Measurements from ENCODE around the gene SMPD1.

SMPD1 gene

GRCh38 chr11:6410695-6411430 is 20.6 kb downstream of the SMPD1 start:
- Histone ChIP-seq H4K8ac (ENCODE audit: low read length) (no peak overlapping the region), H2BK15ac (ENCODE audit: low read depth, poor library complexity, severe bottlenecking) (no peak overlapping the region), H3K9me3 (ENCODE audit: control insufficient read depth, low read length) (no peaks in the 10 kb centered on the region), H3K4me1 (ENCODE audit: control insufficient read depth, insufficient read depth, low read depth, low read length) (no peaks in the 10 kb centered on the region), H3K27ac (ENCODE audit: low read length, poor library complexity, severe bottlenecking) (no peak overlapping the region), H2BK5ac (ENCODE audit: low read depth, low read length, poor library complexity, severe bottlenecking) (no peak overlapping the region), H3K9ac (ENCODE audit: low read length) (no peak overlapping the region), H2AFZ (ENCODE audit: low read depth, low read length) (no peak overlapping the region), H2BK12ac (ENCODE audit: low read length in 2 of 2) (no peak overlapping the region), H4K91ac (ENCODE audit: low read length) (peak overlapping the region; percentile 29), H3K4me2 (ENCODE audit: low read length, poor library complexity, severe bottlenecking) (no peak overlapping the region), H3K4ac (ENCODE audit: low read depth in 1 of 2, low read length in 2 of 2) (no peak overlapping the region), H3K14ac (ENCODE audit: low read length in 2 of 2) (no peak overlapping the region), H2BK120ac (ENCODE audit: low read depth, low read length) (no peak overlapping the region), H2AK5ac (ENCODE audit: low read length, severe bottlenecking) (no peak overlapping the region), H3K4me3 (ENCODE audit: insufficient read depth in 1 of 2, low read depth in 1 of 2, low read length in 2 of 2) (no peak overlapping the region), H3K18ac (ENCODE audit: low read depth in 1 of 2, low read length in 2 of 2) (no peak overlapping the region), H3K27me3 (ENCODE audit: control insufficient read depth in 1 of 2, insufficient read depth in 1 of 2, low read length in 2 of 2) (no peaks in the 10 kb centered on the region), H3K79me1 (replicated peaks; ENCODE audit: low read length, poor library complexity, severe bottlenecking) (peaks cover 46% of the 10 kb centered on the region), H3K23ac (ENCODE audit: low read length in 2 of 2) (no peak overlapping the region), H3K36me3 (ENCODE audit: control insufficient read depth in 1 of 2, insufficient read depth in 2 of 2, low read depth in 1 of 2, low read length in 2 of 2) (peaks cover 24% of the 10 kb centered on the region in 2 experiments)
- DNase-seq: no peak
- 97% methylated on average over 22 of the region's 23 CpGs for WGBS

- H3K27me3 ChIP-seq (ENCODE audit: control insufficient read depth in 1 of 2, insufficient read depth in 1 of 2, low read length in 2 of 2): no peaks in the 10 kb centered on the region
- no peak overlapping the region for H3K9ac ChIP-seq (ENCODE audit: low read length)
- no peak overlapping the region for H3K4ac ChIP-seq (ENCODE audit: low read depth in 1 of 2, low read length in 2 of 2)
- H2BK15ac ChIP-seq (ENCODE audit: low read depth, poor library complexity, severe bottlenecking): no peak overlapping the region
- no peak overlapping the region for H2AFZ ChIP-seq (ENCODE audit: low read depth, low read length)
- H2BK5ac ChIP-seq (ENCODE audit: low read depth, low read length, poor library complexity, severe bottlenecking): no peak overlapping the region
- no peak overlapping the region for H3K4me3 ChIP-seq (ENCODE audit: insufficient read depth in 1 of 2, low read depth in 1 of 2, low read length in 2 of 2)
- no peak overlapping the region for H2BK12ac ChIP-seq (ENCODE audit: low read length in 2 of 2)
- H3K9me3 ChIP-seq (ENCODE audit: control insufficient read depth, low read length): no peaks in the 10 kb centered on the region
- no peak overlapping the region for H3K18ac ChIP-seq (ENCODE audit: low read depth in 1 of 2, low read length in 2 of 2)
- WGBS: 96% methylated on average over 10 of the region's 10 CpGs
- H2BK120ac ChIP-seq (ENCODE audit: low read depth, low read length): no peak overlapping the region
- H4K91ac ChIP-seq (ENCODE audit: low read length): no peak overlapping the region
- peaks cover 46% of the 10 kb centered on the region for H3K79me1 ChIP-seq (replicated peaks; ENCODE audit: low read length, poor library complexity, severe bottlenecking)
- DNase-seq: no peak
- H4K8ac ChIP-seq (ENCODE audit: low read length): no peak overlapping the region
- H3K36me3 ChIP-seq (ENCODE audit: control insufficient read depth in 1 of 2, insufficient read depth in 2 of 2, low read depth in 1 of 2, low read length in 2 of 2): peaks cover 22 to 24% of the 10 kb centered on the region in 2 experiments
- H3K4me1 ChIP-seq (ENCODE audit: control insufficient read depth, insufficient read depth, low read depth, low read length): no peaks in the 10 kb centered on the region
- no peak overlapping the region for H3K4me2 ChIP-seq (ENCODE audit: low read length, poor library complexity, severe bottlenecking)
- H3K27ac ChIP-seq (ENCODE audit: low read length, poor library complexity, severe bottlenecking): no peak overlapping the region
- H3K23ac ChIP-seq (ENCODE audit: low read length in 2 of 2): no peak overlapping the region
- H3K14ac ChIP-seq (ENCODE audit: low read length in 2 of 2): peak overlapping the region in 1 of 2 experiments; percentile 9
- no peak overlapping the region for H2AK5ac ChIP-seq (ENCODE audit: low read length, severe bottlenecking)
These were observed 21.3 kb downstream of the SMPD1 start for GRCh38 chr11:6411594-6412031.

- Histone ChIP-seq H3K4me2 (ENCODE audit: low read length, poor library complexity, severe bottlenecking) (no peak overlapping the region), H3K4me3 (ENCODE audit: insufficient read depth in 1 of 2, low read depth in 1 of 2, low read length in 2 of 2) (no peak overlapping the region), H2BK5ac (ENCODE audit: low read depth, low read length, poor library complexity, severe bottlenecking) (no peak overlapping the region), H3K79me1 (replicated peaks; ENCODE audit: low read length, poor library complexity, severe bottlenecking) (peaks cover 45% of the 10 kb centered on the region), H2BK12ac (ENCODE audit: low read length in 2 of 2) (no peak overlapping the region), H3K14ac (ENCODE audit: low read length in 2 of 2) (no peak overlapping the region), H3K4ac (ENCODE audit: low read depth in 1 of 2, low read length in 2 of 2) (no peak overlapping the region), H3K4me1 (ENCODE audit: control insufficient read depth, insufficient read depth, low read depth, low read length) (peaks cover 3% of the 10 kb centered on the region), H2BK120ac (ENCODE audit: low read depth, low read length) (no peak overlapping the region), H3K27ac (ENCODE audit: low read length, poor library complexity, severe bottlenecking) (no peak overlapping the region), H2AFZ (ENCODE audit: low read depth, low read length) (no peak overlapping the region), H3K27me3 (ENCODE audit: control insufficient read depth in 1 of 2, insufficient read depth in 1 of 2, low read length in 2 of 2) (no peaks in the 10 kb centered on the region), H3K18ac (ENCODE audit: low read depth in 1 of 2, low read length in 2 of 2) (no peak overlapping the region), H3K9me3 (ENCODE audit: control insufficient read depth, low read length) (no peaks in the 10 kb centered on the region), H2BK15ac (ENCODE audit: low read depth, poor library complexity, severe bottlenecking) (no peak overlapping the region), H3K9ac (ENCODE audit: low read length) (no peak overlapping the region), H4K8ac (ENCODE audit: low read length) (no peak overlapping the region), H2AK5ac (ENCODE audit: low read length, severe bottlenecking) (no peak overlapping the region), H3K23ac (ENCODE audit: low read length in 2 of 2) (no peak overlapping the region), H3K36me3 (ENCODE audit: control insufficient read depth in 1 of 2, insufficient read depth in 2 of 2, low read depth in 1 of 2, low read length in 2 of 2) (peaks cover 19 to 24% of the 10 kb centered on the region in 2 experiments), H4K91ac (ENCODE audit: low read length) (no peak overlapping the region)
- 89% methylated on average over 12 of the region's 12 CpGs for WGBS
- DNase-seq: no peak
These were observed 23.5 kb downstream of the SMPD1 start for GRCh38 chr11:6413791-6414201.

DNA sequence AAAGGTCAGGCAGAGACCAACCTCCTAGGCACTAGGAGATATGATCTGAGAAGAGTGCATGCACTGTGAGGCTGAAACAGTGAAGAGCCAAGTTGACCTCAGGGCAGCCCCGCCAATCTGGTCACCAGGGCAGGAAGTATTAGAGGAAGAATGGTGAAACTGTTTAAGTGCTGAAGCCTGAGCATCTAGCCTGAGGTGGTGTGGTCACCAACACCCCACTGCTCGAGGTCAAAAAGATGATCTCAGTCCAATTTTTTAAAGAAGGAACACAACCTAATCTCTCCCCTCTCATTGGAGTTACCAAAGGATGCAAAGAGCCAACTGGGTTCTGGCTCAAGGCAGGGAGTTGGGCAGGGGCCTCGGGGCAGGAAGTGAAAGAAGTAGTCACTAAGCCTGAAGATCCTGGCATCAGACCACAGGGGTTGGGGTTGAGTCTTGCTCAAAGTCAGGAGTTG is 24.6 kb downstream of the SMPD1 start:
- Histone ChIP-seq H3K36me3 (ENCODE audit: control insufficient read depth in 1 of 2, insufficient read depth in 2 of 2, low read depth in 1 of 2, low read length in 2 of 2) (peaks cover 15 to 17% of the 10 kb centered on the region in 2 experiments), H3K27me3 (ENCODE audit: control insufficient read depth in 1 of 2, insufficient read depth in 1 of 2, low read length in 2 of 2) (no peaks in the 10 kb centered on the region)
- WGBS: 97% methylated on average over 2 of the region's 3 CpGs

More for the DNA sequence above, 24.6 kb downstream of the SMPD1 start:
- no peak overlapping the region for H3K14ac ChIP-seq (ENCODE audit: low read length in 2 of 2)
- H3K4me3 ChIP-seq (ENCODE audit: insufficient read depth in 1 of 2, low read depth in 1 of 2, low read length in 2 of 2): no peak overlapping the region
- H3K18ac ChIP-seq (ENCODE audit: low read depth in 1 of 2, low read length in 2 of 2): no peak overlapping the region
- H2BK5ac ChIP-seq (ENCODE audit: low read depth, low read length, poor library complexity, severe bottlenecking): no peak overlapping the region
- no peak overlapping the region for H2BK15ac ChIP-seq (ENCODE audit: low read depth, poor library complexity, severe bottlenecking)
- DNase-seq: no peak
- no peak overlapping the region for H3K9ac ChIP-seq (ENCODE audit: low read length)
- peaks cover 41% of the 10 kb centered on the region for H3K79me1 ChIP-seq (replicated peaks; ENCODE audit: low read length, poor library complexity, severe bottlenecking)
- no peak overlapping the region for H3K4me2 ChIP-seq (ENCODE audit: low read length, poor library complexity, severe bottlenecking)
- no peak overlapping the region for H3K27ac ChIP-seq (ENCODE audit: low read length, poor library complexity, severe bottlenecking)
- H2AFZ ChIP-seq (ENCODE audit: low read depth, low read length): no peak overlapping the region
- H3K9me3 ChIP-seq (ENCODE audit: control insufficient read depth, low read length): no peaks in the 10 kb centered on the region
- H2AK5ac ChIP-seq (ENCODE audit: low read length, severe bottlenecking): no peak overlapping the region
- no peak overlapping the region for H3K23ac ChIP-seq (ENCODE audit: low read length in 2 of 2)
- H4K8ac ChIP-seq (ENCODE audit: low read length): no peak overlapping the region
- H3K4ac ChIP-seq (ENCODE audit: low read depth in 1 of 2, low read length in 2 of 2): no peak overlapping the region
- H3K4me1 ChIP-seq (ENCODE audit: control insufficient read depth, insufficient read depth, low read depth, low read length): peaks cover 4% of the 10 kb centered on the region
- no peak overlapping the region for H2BK120ac ChIP-seq (ENCODE audit: low read depth, low read length)
- H4K91ac ChIP-seq (ENCODE audit: low read length): no peak overlapping the region
- H2BK12ac ChIP-seq (ENCODE audit: low read length in 2 of 2): peak overlapping the region in 1 of 2 experiments; percentile 23

All from mesenchymal stem cell (in vitro differentiated cells and primary cell).